SHP77 treated with DMSO at 0.1 percent for 48 hours (cell line): ENCODE data around the gene CECR2.

Source experiments
- DNase-seq: peaks from one replicate; lab custom pipeline; 2025; lab: John Stamatoyannopoulos, UW

Gene CECR2

DNA sequence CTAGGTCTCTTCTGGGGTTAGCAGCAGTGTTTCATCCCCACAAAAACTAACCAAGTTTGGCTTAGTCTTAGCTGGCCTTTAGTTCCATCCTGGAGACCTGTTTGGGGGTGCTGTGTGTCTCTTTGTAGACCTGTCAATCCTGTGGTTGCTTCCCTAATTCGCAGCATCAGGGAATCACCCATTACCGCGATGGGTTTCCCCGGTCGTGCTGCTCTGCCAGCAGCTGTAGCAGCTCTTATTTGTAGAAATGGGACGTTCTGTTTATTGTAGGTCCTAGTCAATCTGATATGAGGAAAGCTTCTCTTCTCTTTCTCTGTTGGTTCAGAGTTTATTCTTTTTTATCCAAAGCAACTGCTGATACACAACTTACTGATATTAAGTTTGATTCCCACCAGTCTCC, 91.6 kb downstream of the CECR2 start:
- no peak for DNase-seq

DNA sequence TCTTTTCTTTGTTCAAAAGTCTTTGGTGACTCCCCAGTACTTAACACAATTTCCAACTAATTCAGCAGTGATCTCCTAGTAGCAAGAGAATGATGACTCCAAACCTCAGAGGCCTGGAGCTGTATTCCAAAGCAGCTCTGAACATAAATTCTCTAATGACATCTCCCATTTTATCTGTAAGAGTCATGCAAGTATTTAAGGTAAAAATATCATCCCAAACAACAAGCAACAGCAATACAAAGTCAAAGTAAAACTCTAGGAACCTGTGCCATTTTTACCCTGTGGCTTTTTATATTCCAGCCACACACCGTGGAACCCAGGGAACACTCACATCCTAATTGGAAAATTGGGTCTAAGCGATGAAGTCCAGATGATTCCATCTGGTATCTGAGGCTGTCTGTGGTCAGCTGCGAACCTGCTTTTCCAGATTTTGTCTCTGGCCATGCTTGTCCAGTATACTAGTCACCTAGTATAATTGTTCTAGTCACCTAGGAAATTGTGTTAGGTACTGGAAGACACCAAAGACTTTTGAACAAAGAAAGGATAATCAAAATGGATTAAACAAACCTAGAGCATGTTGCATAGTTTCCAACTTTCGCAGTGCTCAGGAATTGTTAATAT, 101.7 kb downstream of the CECR2 start:
- DNase-seq = no peak

DNA sequence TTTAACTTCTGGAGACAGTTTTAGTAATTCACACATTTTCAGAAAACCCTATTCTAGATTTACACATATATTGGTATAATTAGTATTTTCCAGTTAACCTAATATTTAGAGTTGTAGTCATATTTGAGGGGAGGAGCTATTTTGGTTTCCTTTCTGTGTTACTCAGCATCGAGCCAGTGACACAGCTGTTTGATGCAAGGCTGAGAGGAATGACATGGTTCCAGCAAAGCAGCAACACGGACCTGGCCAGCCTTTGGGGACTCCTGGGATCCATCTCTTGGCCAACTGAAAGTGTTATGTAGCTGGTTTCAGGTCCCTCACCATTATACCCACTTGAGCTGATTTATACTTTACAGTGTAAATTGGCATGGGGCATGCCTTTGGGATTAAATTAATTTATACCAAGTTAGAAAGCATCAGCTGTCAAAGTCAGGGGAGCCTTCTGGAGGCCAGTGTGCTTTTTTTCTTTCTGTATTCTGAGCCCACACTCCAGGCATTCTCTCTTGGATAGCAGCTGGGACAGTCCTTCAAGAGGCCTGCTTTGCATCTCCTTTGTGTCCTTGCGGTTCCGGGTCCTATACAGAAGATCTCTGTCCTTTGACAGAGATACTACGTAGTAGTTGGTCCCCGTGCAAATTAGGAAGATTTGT, 102.8 kb downstream of the CECR2 start:
- DNase-seq = no peak

DNA sequence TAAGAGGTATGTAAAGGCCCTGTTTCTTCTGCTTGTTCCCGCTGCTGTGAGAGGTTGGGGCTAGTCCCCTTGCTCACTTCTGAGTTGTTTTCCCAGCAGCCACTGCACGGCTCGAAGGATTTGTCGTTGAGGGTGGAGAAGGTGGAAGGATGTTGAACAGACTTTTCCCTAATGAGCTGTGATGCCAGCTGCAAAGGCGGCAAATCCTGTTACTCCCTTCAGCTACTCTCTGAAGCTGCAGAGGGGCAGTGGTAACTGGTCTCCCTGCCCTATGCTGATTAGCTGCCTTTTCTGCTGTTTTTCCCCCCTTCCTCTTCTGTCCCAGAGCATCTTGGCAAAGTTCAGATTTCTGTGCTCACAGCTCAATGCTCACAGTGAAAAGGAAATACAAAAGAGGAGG, 103.7 kb downstream of the CECR2 start:
- DNase-seq = no peak

DNA sequence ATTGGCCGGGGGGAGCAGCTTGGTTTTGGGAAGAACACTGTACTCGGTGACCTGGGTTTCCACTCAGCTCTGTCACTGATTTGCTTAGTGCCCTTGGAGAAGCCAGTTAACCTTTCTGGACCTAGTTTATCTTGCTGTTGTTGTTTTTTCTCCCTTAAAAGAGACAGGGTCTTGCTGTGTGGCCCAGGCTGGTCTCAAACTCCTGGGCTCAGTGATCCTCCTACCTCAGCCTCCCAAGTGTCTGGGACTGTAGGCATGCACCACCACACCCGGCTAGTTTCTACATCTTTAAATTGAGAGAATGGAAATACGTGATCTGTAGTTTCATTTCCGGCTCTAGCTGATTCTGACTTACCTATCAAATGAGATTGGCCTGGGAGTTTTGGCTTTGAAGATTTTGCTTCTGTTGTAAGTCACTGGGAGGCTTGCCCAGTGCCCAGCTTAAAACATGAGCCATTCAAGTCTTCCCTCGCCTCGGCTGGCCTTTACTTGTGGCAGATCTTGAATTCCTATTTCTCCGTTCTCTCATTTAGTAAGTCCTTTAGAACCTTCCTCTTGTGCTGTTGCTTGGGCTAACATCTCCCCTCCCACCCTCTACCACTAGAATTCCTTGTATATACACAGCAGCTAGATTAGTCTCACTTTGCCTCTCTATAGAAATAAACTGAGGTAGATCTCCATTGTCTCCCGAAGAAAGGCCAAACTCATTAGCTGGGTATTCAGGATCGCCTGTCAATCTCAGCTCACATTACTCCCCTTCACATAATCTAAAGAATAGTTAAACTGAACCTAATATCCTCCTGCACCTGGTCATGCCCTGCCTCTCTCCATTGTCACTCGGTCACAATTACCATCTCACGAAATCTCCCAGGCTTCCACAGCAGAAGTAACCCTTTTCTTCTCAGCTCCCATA, 106.3 kb downstream of the CECR2 start:
- DNase-seq = no peak

DNA sequence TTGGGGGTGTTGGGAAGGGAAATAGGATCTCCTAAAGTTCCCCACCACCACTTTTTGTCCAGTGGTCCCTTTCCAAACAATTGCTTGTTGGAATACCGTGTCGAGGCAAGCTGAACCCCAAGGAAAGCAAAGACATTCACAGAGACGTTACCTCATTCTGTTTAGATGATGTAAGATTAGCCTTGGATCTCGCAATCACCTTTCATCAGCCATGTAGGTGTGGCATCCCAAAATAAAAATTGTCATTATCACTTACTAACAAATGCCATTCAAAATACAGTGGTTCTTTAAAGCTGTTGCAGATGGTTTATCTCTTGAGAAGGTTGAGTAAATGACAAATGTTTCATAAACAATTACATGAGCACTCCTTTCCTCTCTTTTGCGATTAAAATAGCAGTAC, 107.6 kb downstream of the CECR2 start:
- no peak for DNase-seq

DNA sequence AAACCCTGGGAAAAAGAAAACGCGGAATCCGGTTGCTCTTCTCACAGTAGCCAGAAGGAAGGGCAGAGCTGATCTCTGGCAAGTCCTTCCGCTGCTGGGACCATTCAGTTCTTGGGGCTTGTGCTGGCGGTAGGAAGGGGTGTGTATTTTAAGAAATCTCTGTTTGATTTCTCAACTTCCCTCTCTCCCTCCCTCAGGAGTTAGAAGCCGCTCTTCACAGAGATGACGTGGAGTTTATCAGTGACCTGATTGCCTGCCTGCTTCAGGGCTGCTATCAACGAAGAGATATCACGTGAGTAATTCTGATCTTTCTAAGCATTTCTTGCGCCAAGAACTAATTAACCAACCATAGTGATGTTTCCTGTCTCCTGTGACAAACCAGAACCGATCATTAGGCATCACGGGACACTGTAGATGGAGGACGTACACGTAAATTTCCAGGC, 108.2 kb downstream of the CECR2 start:
- DNase-seq = peak; percentile 18

DNA sequence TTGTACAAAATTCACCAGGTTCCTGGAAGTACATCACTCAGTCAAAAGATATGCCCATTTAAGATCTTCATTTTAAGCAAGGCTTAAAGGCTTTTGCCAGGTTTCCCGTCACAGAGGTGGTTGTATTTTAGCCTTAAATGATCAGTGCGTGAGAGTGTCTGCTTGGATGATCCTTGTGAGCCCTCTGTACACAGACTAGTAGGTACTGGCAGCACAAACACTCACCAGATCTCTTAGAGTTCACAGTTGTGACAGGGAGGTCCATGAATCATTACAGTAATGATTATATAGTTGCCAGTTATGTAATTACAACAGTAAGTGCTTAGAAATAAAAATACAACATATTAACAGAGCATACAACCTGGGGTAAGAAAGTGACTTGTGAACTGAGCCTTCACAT, 109.9 kb downstream of the CECR2 start:
- DNase-seq = no peak

DNA sequence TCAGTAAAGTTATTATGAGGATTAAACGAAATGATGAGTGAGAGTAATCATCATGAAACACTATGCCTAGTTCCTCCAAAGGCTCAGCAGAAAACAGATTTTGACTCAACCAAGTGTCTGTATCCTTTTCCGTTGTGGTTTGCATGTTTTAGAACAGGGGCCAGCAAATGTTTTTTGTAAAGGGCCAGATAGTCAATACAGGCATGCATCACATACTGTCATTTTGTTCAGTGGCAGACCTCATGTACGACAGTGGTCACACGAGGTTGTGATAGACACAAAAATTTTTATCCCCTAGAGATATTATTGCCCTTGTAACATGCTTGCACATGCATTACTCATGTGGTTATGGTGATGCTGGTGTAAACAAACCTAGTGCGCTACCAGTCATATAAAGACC, 112.2 kb downstream of the CECR2 start:
- DNase-seq = no peak

DNA sequence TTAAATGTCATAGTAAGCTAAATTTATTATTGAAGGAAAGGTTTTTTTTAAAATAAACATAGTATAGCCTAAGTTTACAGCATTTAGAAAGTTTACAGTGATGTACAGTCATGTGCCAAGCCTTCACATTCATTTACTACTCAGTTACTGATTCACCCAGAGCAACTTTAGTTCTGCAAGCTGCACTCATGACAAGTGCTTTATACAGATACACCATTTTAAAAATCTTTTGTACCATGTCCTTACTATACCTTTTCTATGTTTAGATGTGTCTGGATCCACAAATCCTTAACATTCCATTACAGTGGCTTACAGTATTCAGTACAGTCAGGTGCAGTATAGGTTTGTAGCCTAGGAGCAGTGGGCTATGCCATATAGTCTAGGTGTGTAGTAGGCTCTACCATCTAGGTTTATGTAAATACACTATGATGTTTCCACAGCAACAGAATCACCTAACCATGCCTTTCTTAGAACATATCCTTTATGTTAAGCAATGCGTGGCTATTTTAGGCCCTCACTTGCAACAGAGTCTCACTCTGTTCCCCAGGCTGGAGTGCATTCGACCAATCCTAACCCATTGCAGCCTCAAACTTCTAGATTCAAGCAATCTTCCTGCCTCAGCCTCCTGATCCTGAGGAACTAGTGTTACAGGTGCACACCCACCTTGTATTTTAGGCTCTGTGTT, 114.6 kb downstream of the CECR2 start:
- DNase-seq = no peak

DNA sequence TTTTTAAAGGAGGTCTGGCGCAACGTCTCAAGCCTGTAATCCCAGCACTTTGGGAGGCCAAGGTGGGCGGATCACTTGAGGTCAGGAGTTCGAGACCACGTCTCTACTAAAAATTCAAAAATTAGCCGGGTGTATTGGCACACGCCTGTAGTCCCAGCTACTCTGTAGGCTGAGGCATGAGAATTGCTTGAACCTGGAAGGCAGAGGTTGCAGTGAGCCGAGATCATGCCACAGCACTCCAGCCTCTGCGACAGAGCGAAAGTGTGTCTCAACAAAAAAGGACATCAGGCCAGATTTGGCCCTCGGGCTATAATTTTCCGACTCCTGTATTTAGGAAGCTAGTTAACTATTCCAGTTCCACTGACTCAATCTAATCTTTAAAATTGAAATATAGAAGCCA, 115.3 kb downstream of the CECR2 start:
- DNase-seq = no peak

DNA sequence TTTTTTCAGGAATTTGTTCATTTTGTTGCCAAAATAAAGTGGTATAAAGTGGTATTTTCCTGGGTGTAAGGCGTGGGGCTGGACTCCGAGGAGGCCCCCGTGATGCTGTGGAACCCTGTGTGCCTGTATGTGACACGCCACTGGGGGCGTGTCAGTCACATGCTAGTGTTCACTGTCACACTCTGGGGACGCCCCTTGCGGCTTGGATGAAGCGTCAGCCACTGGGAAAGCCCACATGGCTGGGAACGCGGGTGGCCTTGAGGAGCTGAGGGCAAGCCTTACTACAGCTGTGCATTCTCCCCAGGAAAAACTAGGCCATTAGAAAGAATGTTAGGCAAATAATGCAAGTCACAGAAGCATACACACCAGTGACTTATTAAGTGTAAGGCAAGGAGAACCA, 117.1 kb downstream of the CECR2 start:
- no peak for DNase-seq

DNA sequence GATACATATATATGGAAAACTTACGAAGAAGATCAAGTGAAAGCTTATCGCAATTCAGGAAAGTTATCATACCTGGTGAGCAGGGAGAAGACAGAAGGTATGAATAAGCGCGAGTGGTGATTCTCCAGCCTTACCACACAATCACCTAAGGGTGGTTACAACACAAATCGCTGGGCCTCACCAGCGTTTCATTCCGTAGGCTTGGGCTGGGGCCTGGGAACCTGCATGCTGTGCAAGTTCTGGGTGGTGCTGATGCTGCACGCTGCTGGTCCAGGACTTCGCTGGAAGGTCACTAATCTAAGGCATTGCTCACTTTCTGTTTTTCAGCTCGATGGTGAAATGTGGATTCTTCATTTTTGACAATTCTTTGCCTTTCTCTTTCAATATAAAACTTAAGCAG, 117.5 kb downstream of the CECR2 start:
- no peak for DNase-seq

DNA sequence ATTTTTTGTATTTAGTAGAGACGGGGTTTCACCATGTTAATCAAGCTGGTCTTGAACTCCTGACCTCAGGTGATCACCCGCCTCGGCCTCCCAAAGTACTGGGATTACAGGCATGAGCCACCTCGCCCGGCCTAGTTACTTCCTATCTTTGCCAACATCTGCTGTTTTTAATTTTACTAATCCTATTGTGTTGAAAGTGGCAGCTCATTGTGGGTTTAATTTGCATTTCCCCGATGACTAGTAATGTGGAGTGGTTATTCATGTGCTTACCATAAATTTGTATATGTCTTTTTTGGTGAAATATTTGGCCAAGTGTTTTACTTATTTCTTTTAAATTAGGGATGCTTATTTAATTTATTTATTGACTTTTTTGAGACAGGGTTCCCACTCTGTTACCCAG, 119.8 kb downstream of the CECR2 start:
- no peak for DNase-seq

DNA sequence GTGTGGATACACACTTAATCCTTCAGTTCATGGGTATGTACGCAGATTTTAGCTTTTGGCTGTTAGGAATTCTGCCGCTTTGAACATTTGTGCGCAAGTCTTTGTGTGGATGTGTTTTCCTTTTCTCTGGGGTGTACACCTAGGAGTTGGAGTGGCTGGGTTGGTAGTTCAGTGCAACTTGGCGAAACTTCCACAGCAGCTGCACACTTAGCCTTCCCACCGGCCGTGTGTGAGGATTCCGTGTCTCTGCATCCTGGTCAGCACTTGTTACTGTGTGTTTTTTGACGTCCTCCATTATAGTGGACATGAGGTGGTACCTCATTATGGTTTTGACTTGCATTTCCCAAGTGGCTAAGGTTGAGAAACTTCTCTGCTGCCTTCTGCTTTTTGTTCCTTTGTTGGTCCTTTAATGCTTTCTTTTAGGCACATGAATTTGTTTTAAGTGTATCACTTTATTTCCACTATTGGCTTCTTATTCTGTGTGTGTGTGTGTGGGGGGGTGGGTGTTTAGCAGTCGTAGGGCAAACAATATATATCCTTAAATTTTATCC, 121.9 kb downstream of the CECR2 start:
- DNase-seq = no peak

DNA sequence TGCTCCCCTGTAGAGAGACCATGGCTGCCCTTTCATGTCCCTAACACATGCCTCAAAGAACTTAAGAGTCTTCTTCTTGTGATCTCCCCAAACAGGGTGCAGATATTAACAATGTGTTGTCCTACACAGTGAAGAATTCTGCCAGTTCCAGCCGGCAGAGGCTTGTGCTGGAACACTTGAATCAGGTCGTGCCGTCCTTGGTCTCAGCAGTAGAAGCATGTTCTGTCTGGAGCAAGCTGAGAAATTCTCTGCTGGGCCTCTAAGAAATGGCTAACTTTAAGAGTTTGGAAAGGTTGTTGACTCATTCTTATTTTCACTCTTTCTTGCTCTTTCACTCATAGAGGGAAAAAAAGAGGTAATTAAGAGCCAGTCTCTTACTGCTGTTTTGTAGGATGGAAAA, 123.0 kb downstream of the CECR2 start:
- DNase-seq = no peak

DNA sequence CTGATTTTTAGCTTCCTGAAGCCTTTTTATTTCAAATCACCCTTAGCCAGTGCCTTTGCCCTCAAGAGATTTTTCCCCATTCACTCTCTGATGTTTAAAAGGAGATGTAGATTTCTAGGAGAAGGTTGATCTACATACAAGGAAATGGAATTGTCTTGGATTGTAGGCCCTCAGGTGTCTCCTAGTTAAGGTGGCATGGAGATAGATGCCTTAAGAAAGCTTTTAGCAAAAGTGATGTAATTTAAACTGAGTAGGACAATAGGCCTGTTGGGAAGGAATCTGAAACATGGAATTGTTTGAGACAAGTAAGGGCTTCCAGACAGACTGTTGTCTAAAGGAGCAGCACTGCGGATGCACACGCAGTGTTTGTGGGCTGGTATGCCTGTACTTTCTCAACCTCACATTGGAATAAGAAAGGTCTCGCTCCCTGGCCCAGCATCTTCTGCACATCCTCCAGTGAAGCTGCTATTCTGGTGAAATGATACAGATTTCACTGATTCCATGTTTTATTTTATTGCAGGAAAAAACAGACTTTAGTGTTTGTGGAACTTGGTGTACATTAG, 124.2 kb downstream of the CECR2 start:
- DNase-seq = no peak

DNA sequence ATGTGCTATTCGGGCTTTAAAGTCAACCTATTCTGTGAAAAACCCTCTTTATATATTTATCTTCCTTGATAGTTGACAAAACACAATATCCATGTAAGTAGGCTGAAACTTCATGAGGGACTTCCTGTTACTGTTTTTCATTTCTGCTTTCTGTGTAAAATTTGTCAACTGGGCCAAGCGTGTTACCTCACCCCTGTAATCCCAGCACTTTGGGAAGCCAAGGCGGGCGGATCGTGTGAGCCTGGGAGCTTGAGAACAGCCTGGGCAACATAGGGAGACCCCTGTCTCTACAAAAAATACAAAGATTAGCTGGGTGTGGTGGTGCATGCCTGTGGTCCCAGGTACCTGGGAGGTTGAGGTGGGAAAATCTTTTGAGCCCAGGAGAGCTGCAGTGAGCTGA, 127.6 kb downstream of the CECR2 start:
- no peak for DNase-seq

DNA sequence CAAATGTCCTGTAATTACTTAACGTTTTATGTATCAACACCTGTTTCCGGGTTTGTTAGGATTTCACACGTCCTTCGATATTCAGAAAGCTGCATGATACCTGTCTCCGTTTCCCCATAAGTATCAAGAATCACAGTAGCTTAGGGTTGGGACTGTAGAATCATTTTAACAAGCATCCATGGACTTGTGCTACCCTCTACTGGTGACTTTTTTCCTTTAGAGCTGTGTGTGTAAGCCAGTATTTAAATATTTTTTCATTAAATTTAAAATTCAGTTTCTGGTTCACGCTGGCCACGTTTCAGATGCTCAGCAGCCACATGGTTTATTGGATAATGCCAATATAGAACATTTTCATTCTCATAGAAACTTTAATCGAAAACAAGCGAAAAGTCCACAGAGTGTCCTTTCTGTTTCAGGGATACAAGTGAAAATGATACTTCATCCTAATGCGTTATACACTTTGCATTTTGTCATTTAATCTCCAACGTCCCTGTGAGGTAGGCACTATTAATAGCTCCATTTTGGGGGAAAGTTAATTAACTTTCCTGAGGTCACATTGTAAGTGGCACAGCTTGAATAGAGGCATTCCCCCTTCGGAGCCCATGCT, 132.5 kb downstream of the CECR2 start:
- peak; percentile 16 for DNase-seq

DNA sequence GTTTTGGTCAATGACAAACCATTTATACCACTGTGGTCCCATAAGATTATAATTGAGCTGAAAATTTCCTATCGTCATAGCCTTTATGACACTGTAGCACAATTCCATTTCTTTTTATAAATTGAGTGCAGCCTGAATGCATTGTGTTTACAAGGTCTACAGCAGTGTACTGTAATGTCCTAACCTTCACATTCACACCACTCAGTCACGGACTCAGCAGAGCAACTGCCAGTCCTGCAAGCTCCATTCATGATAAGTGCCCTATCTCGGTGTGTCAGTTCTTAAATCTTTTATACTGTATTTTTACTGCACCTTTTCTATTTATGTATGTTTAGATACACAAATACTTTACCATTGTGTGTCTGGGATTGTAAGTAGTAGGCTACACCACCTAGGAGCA, 138.8 kb downstream of the CECR2 start:
- DNase-seq = no peak

DNA sequence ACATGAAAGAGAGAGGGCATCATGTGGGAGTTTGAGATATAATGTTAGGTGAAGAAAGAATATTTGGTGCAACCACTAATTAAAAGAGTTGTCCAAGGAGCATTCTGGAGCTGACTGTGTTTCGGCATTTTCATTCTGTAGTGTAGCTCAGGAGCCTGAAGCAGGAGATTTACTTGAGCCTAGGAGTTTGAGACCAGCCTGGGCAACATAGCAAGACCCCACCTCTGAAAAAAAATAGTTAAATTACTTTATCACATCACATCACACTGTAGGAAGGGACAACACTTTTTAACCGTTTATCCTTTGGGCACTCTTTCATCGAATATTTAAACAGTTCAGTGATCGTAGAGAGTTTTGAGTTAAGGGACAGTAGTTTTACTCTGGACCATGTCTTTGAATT, 143.7 kb downstream of the CECR2 start:
- no peak for DNase-seq
